Mesodermal cell (in vitro differentiated cells): Measurements from ENCODE around the gene RCBTB2.

Experiments
- H3K27ac ChIP-seq: 2 replicates; pipeline ENCODE4 v1.7.0; 2013; ENCODE audit warnings: mild to moderate bottlenecking, low read depth, low read length, moderate library complexity; ENCODE audit not compliant: severe bottlenecking
- H3K36me3 ChIP-seq: 2 replicates; pipeline ENCODE4 v1.7.1; 2013; ENCODE audit warnings: mild to moderate bottlenecking, low read length, moderate library complexity; ENCODE audit not compliant: control insufficient read depth, insufficient read depth
- H3K4me1 ChIP-seq: one replicate; pipeline ENCODE4 v1.7.1; 2013; ENCODE audit warnings: mild to moderate bottlenecking, low read length; ENCODE audit not compliant: insufficient read depth, control insufficient read depth, poor library complexity, severe bottlenecking
- H3K4me3 ChIP-seq: 2 replicates; pipeline ENCODE4 v1.7.0; 2013; ENCODE audit warnings: low read length, control low read depth, mild to moderate bottlenecking; ENCODE audit not compliant: insufficient read depth, poor library complexity, severe bottlenecking; ENCODE audit errors: extremely low read depth
- H3K9me3 ChIP-seq: 2 replicates; pipeline ENCODE4 v1.7.1; 2013; ENCODE audit warnings: mild to moderate bottlenecking, low read length, moderate library complexity; ENCODE audit not compliant: control insufficient read depth
- WGBS, 2 experiments: methylation state at CpG; one replicate each; pipeline ENCODE4 v1.1.5; 2013; ENCODE audit warnings: missing lambda C conversion rate in 2 of 2; ENCODE audit not compliant: insufficient coverage in 2 of 2; 5-methylcytosine and 5-hydroxymethylcytosine counted together

The RCBTB2 gene

GRCh38 chr13:48505597-48506091 lies 27.2 kb downstream of the RCBTB2 start:
- H3K27ac ChIP-seq, result no peak overlapping the region
- no peaks in the 10 kb centered on the region for H3K4me1 ChIP-seq
- 92 to 98% methylated on average over 8 to 10 of the region's 11 CpGs for WGBS, 2 experiments
- no peaks in the 10 kb centered on the region for H3K36me3 ChIP-seq
- no peak overlapping the region for H3K4me3 ChIP-seq
- no peaks in the 10 kb centered on the region for H3K9me3 ChIP-seq

DNA sequence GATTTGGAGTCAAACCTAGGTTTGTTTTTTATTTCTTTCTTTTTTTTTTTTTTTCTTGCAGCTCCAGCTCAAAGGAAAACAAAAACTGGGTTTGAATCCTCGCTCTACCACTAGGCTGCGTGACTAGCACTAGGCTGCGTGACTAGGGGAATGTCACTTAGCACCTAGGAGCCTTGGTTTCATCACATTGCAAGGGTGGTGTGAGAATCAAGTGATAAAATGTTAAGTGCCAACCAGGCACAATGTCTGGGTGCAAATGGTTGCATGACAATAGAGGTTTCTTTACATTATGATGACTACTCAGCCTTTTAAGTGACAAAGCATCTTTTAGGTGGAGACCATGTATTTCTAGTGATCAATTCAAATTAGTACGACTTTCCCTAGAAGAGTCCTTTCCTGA lies 27.9 kb downstream of the RCBTB2 start:
- no peak overlapping the region for H3K4me3 ChIP-seq
- H3K9me3 ChIP-seq, result no peaks in the 10 kb centered on the region
- no peak overlapping the region for H3K27ac ChIP-seq
- H3K4me1 ChIP-seq, result no peaks in the 10 kb centered on the region
- WGBS, 2 experiments, result 90 to 91% methylated on average over 3 to 4 of the region's 4 CpGs
- no peaks in the 10 kb centered on the region for H3K36me3 ChIP-seq

- no peaks in the 10 kb centered on the region for H3K36me3 ChIP-seq
- WGBS, 2 experiments, result 93 to 100% methylated on average over 1 to 7 of the region's 8 CpGs
- no peak overlapping the region for H3K27ac ChIP-seq
- H3K4me3 ChIP-seq, result no peak overlapping the region
- no peaks in the 10 kb centered on the region for H3K9me3 ChIP-seq
- no peaks in the 10 kb centered on the region for H3K4me1 ChIP-seq
Measured at GRCh38 chr13:48504606-48505005, 28.3 kb downstream of the RCBTB2 start.

DNA sequence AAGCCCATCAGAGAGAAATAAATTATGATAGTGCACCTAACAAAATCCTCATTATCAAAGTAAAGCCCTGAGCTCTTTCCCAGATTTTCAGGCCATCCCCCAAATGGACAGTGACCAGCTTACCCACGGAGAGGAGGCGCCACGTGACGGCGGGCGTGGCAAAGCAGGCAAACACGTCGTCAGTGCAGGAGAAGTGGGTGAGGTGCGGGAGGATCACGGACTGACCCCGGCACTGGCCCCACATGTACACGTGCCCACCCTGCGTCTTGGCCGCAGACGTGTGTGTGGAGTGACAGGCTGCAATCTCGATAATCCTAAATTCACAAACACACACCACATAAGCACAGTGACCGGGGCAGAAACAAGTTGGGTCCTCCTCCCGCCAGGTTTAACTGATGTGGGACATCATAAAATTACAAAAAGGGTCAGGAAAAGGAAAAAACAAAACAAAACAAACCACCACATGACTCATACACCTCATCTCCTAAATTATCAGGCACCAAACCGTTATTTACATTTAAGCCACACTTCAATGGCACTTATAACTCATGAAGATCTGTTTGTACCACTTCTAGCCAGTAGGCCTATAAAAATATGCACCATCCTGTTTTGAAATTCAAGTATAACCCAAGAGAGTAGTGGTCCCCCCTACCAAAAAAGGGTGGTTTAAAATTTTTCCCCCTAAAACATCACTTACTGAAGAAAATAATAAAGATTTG lies 30.1 kb downstream of the RCBTB2 start:
- Histone ChIP-seq H3K4me1 (peaks cover 4% of the 10 kb centered on the region), H3K4me3 (no peak overlapping the region), H3K36me3 (no peaks in the 10 kb centered on the region), H3K27ac (no peak overlapping the region), H3K9me3 (no peaks in the 10 kb centered on the region)
- WGBS, 2 experiments, result 93 to 98% methylated on average over 9 to 11 of the region's 19 CpGs

GRCh38 chr13:48501705-48502104 lies 31.2 kb downstream of the RCBTB2 start:
- 63 to 100% methylated on average over 2 of the region's 2 CpGs for WGBS, 2 experiments
- H3K36me3 ChIP-seq, result peaks cover 2% of the 10 kb centered on the region
- peaks cover 4% of the 10 kb centered on the region for H3K4me1 ChIP-seq
- H3K4me3 ChIP-seq, result no peak overlapping the region
- no peaks in the 10 kb centered on the region for H3K9me3 ChIP-seq
- no peak overlapping the region for H3K27ac ChIP-seq

- Histone ChIP-seq H3K27ac (no peak overlapping the region), H3K4me1 (peaks cover 4% of the 10 kb centered on the region), H3K9me3 (no peaks in the 10 kb centered on the region), H3K36me3 (peaks cover 6% of the 10 kb centered on the region), H3K4me3 (no peak overlapping the region)
- no CpG with 5 or more reads among the region's 4 CpGs for WGBS, 2 experiments
Measured at GRCh38 chr13:48500652-48501197, 32.2 kb downstream of the RCBTB2 start.

DNA sequence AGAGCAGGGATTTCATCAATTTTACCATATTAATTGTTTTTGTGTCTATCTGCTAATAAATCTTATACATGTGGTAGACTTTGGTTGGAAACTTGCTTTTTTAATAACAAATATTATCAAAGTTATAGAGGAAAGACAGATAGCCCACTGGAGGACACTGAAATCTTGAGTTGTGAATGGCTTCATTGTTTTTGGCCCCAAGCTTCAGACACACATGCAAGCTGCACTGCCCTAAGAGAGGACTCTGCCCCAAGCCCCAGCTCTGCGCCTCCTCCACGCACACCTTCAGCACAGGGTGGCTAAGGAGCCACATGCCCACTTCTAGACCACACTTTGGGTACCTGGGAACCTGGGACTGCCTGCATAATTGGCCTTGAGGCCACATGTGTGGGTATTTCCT lies 35.2 kb downstream of the RCBTB2 start:
- H3K4me1 ChIP-seq, result peaks cover 4% of the 10 kb centered on the region
- peaks cover 6% of the 10 kb centered on the region for H3K36me3 ChIP-seq
- WGBS, 2 experiments, result 75 to 95% methylated on average over 2 of the region's 2 CpGs
- H3K27ac ChIP-seq, result no peak overlapping the region
- H3K9me3 ChIP-seq, result no peaks in the 10 kb centered on the region
- no peak overlapping the region for H3K4me3 ChIP-seq

- no peak overlapping the region for H3K4me3 ChIP-seq
- peaks cover 4% of the 10 kb centered on the region for H3K4me1 ChIP-seq
- WGBS, 2 experiments, result 82% methylated on average over 3 of the region's 7 CpGs; no CpG with 5 or more reads in 1 of the 2 experiments
- no peak overlapping the region for H3K27ac ChIP-seq
- H3K36me3 ChIP-seq, result peaks cover 6% of the 10 kb centered on the region
- H3K9me3 ChIP-seq, result no peaks in the 10 kb centered on the region
Measured at GRCh38 chr13:48496271-48497161, 36.4 kb downstream of the RCBTB2 start.

DNA sequence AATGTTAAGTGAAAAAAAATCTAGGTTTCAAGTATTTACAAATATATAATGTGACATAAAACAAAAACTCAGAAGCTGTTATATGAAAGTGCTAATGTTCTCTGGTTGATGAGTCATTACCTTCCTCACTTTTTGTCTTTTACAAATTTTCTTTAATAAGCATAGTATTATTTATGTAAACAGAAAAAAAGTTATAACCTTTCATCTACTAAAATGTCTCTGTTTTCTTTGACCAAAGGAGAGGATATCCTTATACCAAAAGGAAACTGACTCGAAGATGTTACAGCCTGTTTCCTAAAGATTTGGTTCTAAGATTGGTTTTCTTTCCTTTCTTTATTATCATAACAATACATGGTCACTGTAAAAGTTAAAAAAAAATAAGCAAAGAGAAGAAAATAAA lies 38.0 kb downstream of the RCBTB2 start:
- Histone ChIP-seq H3K27ac (no peak overlapping the region), H3K36me3 (peaks cover 9% of the 10 kb centered on the region), H3K9me3 (no peaks in the 10 kb centered on the region), H3K4me1 (peaks cover 4% of the 10 kb centered on the region), H3K4me3 (no peak overlapping the region)
- whole genome bisulfite sequencing, 2 experiments, result no CpG with 5 or more reads among the region's 1 CpG

DNA sequence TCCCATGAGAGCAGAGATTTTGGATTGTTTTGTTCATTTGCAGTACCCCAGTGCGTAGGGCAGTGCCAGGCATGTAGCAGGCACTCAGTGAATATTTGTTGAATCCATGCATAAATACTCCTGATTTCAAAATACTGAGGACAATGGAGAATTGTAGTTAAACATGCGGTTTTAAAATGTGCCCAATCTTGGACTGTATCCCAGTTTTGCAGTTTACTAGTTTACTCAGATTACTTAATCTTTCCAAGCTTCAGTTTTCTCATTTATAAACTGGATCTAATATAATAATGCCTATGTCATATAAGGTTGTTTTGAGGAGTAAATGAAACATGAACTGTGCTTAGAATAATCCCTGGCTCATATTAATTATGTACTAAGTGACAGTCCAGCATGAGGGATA lies 39.0 kb downstream of the RCBTB2 start:
- peaks cover 3% of the 10 kb centered on the region for H3K4me1 ChIP-seq
- H3K27ac ChIP-seq, result no peak overlapping the region
- WGBS, 2 experiments, result 100% methylated on average over 1 of the region's 2 CpGs; no CpG with 5 or more reads in 1 of the 2 experiments
- H3K9me3 ChIP-seq, result no peaks in the 10 kb centered on the region
- H3K36me3 ChIP-seq, result peaks cover 14% of the 10 kb centered on the region
- H3K4me3 ChIP-seq, result no peak overlapping the region
